GM12875 (cell line): Measurements from ENCODE around the gene CTPS1.

Experiments used
- H3K4me3 ChIP-seq: one replicate; pipeline ENCODE4 v1.5.1; 2011; ENCODE audit warnings: low read depth, low read length, control low read depth
- CTCF ChIP-seq: IDR thresholded peaks from 2 replicates; pipeline ENCODE4 v1.5.1; 2011; ENCODE audit warnings: low read depth, mild to moderate bottlenecking, control low read depth, inconsistent platforms, low read length, moderate library complexity, borderline replicate concordance; ENCODE audit not compliant: insufficient read depth

The CTPS1 gene

DNA sequence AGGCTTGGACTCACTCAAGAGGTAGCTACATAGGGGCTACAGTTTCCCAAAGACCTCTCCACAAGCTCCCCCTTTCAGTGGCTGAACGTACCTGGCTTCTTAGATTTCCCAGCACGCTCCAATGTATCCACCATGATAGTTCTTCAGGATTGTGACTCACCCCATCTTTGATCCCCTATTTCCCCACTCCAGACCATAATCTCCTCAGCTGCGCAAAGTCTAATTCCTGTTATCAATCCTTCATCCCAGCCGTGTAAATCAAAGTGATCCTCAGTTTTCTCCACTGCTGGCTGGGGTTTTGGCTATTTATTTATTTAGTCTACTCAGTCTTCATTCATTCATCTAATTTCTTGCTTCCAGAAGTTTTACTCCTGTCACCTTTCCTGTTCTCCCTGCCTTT is 13.1 kb upstream of the CTPS1 start:
- H3K4me3 ChIP-seq = no peak overlapping the region
- no peak for TF ChIP-seq CTCF

DNA sequence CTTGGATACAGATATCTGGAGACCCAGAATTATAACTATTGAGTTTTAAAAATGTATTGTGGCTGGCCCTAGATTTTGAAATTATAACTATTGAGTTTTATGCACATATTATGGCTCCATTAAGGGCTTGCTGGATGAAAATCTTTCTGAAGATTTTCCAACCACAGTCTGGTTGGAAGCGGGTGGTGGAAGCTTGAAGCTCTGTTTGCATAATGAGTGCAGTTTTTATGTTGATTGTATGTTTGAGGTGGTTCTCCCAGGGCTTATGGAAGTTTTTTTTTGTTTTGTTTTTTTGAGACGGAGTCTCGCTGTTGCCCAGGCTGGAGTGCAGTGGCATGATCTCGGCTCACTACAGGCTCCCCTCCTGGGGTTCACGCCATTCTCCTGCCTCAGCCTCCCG is 10.1 kb upstream of the CTPS1 start:
- no peak for TF ChIP-seq CTCF
- no peak overlapping the region for H3K4me3 ChIP-seq

DNA sequence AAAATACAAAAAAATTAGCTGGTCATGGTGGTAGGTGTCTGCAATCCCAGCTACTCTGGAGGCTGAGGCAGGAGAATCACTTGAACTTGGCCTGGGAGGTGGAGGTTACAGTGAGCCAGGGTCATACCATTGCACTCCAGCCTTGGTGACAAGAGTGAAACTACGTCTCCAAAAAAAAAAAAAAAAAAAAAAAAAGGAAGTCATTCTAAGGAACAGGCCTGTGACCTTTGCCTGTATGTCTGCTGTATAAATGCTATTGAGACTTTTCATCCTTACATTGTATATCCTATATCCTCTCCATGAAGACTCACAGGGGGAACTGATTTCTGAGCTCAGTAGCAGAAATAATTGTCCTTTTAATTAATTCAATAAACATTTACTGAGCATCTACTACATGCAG is 7.5 kb upstream of the CTPS1 start:
- TF ChIP-seq CTCF = no peak
- H3K4me3 ChIP-seq = no peak overlapping the region

DNA sequence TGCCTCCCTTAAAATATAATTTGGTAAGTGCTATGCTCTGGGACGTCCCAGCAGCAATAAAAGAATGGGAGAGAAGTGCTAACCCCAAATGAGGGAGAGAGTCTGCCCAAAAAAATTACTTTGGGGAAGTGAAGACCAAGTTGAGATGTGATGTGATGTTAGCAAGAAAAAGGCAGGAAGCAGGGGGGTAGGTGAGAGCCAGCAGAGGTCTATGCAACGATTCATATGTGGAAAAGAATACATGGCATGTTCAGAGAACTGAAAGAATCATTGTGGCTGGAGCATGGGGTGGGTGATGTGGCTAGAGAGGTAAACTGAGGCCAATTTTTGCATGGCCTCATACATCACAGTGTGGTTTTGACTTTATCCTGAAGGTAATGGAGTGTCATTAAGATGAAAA is 5.6 kb upstream of the CTPS1 start:
- H3K4me3 ChIP-seq = no peak overlapping the region
- TF ChIP-seq CTCF = no peak

DNA sequence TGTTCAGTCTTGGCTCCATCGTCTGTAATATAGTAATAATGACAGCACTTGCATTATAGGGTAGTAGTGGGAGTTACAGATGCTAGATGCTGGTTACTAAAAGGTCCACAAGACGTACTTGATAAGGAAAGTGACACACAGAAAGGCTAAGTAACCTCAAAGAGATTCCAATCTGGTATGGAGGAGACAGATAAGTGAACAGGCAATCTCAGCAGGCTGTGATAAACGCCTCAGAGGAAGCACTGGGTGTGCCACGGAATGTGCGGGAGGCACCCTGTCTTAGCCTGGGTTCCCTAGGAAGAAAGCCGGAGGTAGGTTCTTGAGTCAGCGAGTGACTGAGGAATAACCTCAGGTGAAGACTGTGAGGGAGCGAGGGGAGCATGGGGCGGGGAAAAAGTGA is 4.6 kb upstream of the CTPS1 start:
- TF ChIP-seq CTCF = no peak
- no peak overlapping the region for H3K4me3 ChIP-seq

DNA sequence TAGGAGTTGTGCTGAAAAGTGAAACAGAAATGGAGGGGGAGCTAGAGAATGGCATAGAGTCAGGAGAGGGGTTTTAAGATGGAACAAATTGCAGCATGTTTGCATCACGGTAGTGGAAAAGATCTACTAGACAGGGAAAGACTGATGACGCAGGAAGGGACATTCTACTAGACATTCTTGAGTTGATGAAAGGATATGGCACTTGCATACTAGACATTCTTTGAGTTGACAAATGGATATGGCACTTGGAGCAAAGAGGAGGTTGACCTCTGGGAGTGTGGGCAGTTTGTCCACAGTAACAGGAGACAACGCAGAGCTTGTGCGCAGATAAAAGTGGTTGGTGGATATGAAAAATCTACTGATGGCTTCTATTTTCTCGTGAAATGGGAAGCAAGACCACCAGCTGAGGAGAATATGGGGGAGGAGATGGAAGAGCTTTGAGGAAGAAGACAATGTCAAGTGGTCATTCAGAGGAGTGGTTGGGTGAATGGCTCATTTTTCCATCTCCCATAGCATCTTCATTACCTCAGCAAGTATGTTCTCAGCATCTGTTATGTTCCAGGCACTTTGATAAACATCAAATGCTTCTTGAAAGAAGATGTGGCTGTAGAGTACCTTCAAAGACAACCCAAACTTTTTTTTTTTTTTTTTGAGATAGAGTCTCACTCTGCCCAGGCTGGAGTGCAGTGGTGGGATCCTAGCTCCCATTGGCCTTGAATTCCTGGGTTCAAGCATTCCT is 2.4 kb upstream of the CTPS1 start:
- no peak for TF ChIP-seq CTCF
- no peak overlapping the region for H3K4me3 ChIP-seq

GRCh38 chr1:40977716-40978115 is 1.8 kb upstream of the CTPS1 start:
- no peak for TF ChIP-seq CTCF
- no peak overlapping the region for H3K4me3 ChIP-seq
